ENCODE results near the gene RCCD1. TPM values are rescaled to one million over a fixed set of nuclear protein-coding genes. Genes with fewer than 3 reads are reported as not detected.

Gene RCCD1
- total RNA-seq, 1 donor from 2014 or later, result 21.8 TPM

- no peak for DNase-seq (ENCODE audit: low spot score)
Measured at GRCh38 chr15:90962021-90962420, 7.3 kb downstream of the RCCD1 start.

GRCh38 chr15:90966262-90966661, 11.6 kb downstream of the RCCD1 start:
- DNase-seq (ENCODE audit: low spot score), result no peak

GRCh38 chr15:90967206-90967605, 12.5 kb downstream of the RCCD1 start:
- no peak for DNase-seq (ENCODE audit: low spot score)

GRCh38 chr15:90968434-90968833, 13.8 kb downstream of the RCCD1 start:
- no peak for DNase-seq (ENCODE audit: low spot score)

- no peak for DNase-seq (ENCODE audit: low spot score)
Measured at GRCh38 chr15:90970274-90970673, 15.6 kb downstream of the RCCD1 start.

- DNase-seq (ENCODE audit: low spot score), result no peak
Measured at GRCh38 chr15:90972133-90972532, 17.4 kb downstream of the RCCD1 start.

- DNase-seq (ENCODE audit: low spot score), result no peak
Measured at GRCh38 chr15:90974216-90974615, 19.5 kb downstream of the RCCD1 start.

GRCh38 chr15:90979582-90979981, 24.9 kb downstream of the RCCD1 start:
- no peak for DNase-seq (ENCODE audit: low spot score)

GRCh38 chr15:90981681-90982080, 27.0 kb downstream of the RCCD1 start:
- DNase-seq (ENCODE audit: low spot score), result no peak

GRCh38 chr15:90982135-90982534, 27.5 kb downstream of the RCCD1 start:
- DNase-seq (ENCODE audit: low spot score), result no peak

GRCh38 chr15:90986790-90987507, 32.3 kb downstream of the RCCD1 start:
- no peak for DNase-seq (ENCODE audit: low spot score)

GRCh38 chr15:90987561-90988141, 33.0 kb downstream of the RCCD1 start:
- DNase-seq (ENCODE audit: low spot score), result no peak

GRCh38 chr15:90988296-90988695, 33.6 kb downstream of the RCCD1 start:
- no peak for DNase-seq (ENCODE audit: low spot score)

- DNase-seq (ENCODE audit: low spot score), result no peak
Measured at GRCh38 chr15:90989040-90989768, 34.5 kb downstream of the RCCD1 start.

- no peak for DNase-seq (ENCODE audit: low spot score)
Measured at GRCh38 chr15:90990446-90990845, 35.8 kb downstream of the RCCD1 start.

- no peak for DNase-seq (ENCODE audit: low spot score)
Measured at GRCh38 chr15:90991587-90992285, 37.1 kb downstream of the RCCD1 start.

- DNase-seq (ENCODE audit: low spot score), result no peak
Measured at GRCh38 chr15:90994059-90994416, 39.4 kb downstream of the RCCD1 start.

GRCh38 chr15:90994417-90995311, 40.0 kb downstream of the RCCD1 start, which contains the start of gene PRC1:
PRC1 (minus strand) TSS chr15:90994535; CDS start chr15:90994417, 118 bp downstream.
- peak; percentile 98 for DNase-seq (ENCODE audit: low spot score)

- DNase-seq (ENCODE audit: low spot score), result no peak
Measured at GRCh38 chr15:90998737-90999136, 44.1 kb downstream of the RCCD1 start.

GRCh38 chr15:91001209-91001608, 46.5 kb downstream of the RCCD1 start:
- no peak for DNase-seq (ENCODE audit: low spot score)

GRCh38 chr15:91007266-91007665, 52.6 kb downstream of the RCCD1 start:
- no peak for DNase-seq (ENCODE audit: low spot score)

Data from mucosa of gallbladder (tissue), 1 donor.